GM12864 (cell line): ENCODE data around the gene SH3TC2.

Experiments used
- DNase-seq: peaks from one replicate; pipeline ENCODE4 v3.0.0-alpha.2; 2011; ENCODE audit warnings: low read depth
- H3K4me3 ChIP-seq: 2 replicates; pipeline ENCODE4 v1.5.1; 2011; ENCODE audit warnings: mild to moderate bottlenecking, low read depth, low read length, control low read depth
- CTCF ChIP-seq: IDR thresholded peaks from 2 replicates; pipeline ENCODE4 v1.5.1; 2011; ENCODE audit warnings: low read depth, mild to moderate bottlenecking, moderate library complexity, low read length, control low read depth, inconsistent platforms; ENCODE audit errors: missing control alignments

Gene SH3TC2

GRCh38 chr5:149030838-149031397 is 31.9 kb downstream of the SH3TC2 start:
- TF ChIP-seq CTCF = no peak
- no peak overlapping the region for H3K4me3 ChIP-seq
- no peak for DNase-seq

GRCh38 chr5:149030392-149030791 is 32.5 kb downstream of the SH3TC2 start:
- DNase-seq = no peak
- no peak for TF ChIP-seq CTCF
- H3K4me3 ChIP-seq = no peak overlapping the region

GRCh38 chr5:149028984-149029383 is 33.9 kb downstream of the SH3TC2 start:
- no peak overlapping the region for H3K4me3 ChIP-seq
- no peak for TF ChIP-seq CTCF
- no peak for DNase-seq

GRCh38 chr5:149028161-149028560 is 34.7 kb downstream of the SH3TC2 start:
- DNase-seq = no peak
- no peak for TF ChIP-seq CTCF
- no peak overlapping the region for H3K4me3 ChIP-seq

GRCh38 chr5:149027636-149028035 is 35.2 kb downstream of the SH3TC2 start:
- TF ChIP-seq CTCF = no peak
- no peak for DNase-seq
- no peak overlapping the region for H3K4me3 ChIP-seq

- no peak overlapping the region for H3K4me3 ChIP-seq
- no peak for DNase-seq
- no peak for TF ChIP-seq CTCF
These were observed 37.9 kb downstream of the SH3TC2 start for GRCh38 chr5:149024943-149025342.

- no peak for TF ChIP-seq CTCF
- DNase-seq = no peak
- H3K4me3 ChIP-seq = no peak overlapping the region
These were observed 38.4 kb downstream of the SH3TC2 start for GRCh38 chr5:149024477-149024876.
